ENCODE measurements around the gene ZFAND2A.
"Not testable (repeated sequence)": the region's sequence is repeated elsewhere in the genome, so short reads cannot be mapped to it uniquely, and the experiment has no call there.

ZFAND2A gene

DNA sequence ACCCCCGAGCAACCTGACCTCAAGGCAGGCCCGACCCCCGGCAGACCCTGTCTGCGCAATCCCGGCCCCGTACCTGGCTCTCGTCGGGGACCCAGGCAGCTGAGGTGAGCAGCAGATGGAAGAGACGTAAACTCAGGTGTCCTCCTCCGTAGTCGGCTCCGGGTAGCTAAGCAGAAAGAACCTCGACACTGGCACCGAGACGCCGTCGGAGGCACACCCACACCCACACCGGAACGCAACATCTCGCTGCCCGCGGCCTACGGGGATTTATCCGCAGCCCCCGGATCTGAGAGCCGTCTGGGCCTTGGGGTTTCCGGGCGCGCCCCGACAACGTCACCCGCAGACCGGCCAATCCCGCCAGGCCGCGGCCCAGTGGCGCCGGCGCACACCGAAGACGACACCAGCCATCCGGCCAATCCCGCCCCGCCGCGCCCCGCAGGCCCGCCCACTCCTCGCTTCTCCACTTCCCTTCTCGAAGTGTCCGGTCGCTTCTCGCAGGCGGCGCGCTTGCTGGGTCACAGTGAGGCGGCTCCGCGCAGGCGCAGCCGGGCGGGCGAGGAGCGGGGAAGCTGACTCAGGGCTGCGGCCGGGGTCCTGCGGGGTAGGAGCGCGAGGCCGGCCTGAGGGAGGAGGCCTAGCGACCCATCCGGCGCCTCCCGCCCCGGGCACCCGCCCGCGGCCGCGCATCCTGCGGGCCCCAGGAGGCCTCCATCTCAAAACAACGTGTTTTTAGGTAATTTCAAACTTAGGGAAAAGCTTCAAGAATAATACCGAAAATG is at the start of gene ZFAND2A:
Gene ZFAND2A (minus strand): TSS at position 306 of the 779 bp plus-strand sequence. CDS start 1,984 bp downstream, outside the sequence.
- H3K4me3 ChIP-seq (ENCODE audit: low read depth, low read length) = peak within 1 kb of the TSS; percentile 89
- no peak for TF ChIP-seq CTCF (IDR thresholded peaks at IDR 0.05; ENCODE audit: control insufficient read depth, extremely low read depth, insufficient read depth)
- DNase-seq (ENCODE audit: low read depth) = peak; percentile 83

DNA sequence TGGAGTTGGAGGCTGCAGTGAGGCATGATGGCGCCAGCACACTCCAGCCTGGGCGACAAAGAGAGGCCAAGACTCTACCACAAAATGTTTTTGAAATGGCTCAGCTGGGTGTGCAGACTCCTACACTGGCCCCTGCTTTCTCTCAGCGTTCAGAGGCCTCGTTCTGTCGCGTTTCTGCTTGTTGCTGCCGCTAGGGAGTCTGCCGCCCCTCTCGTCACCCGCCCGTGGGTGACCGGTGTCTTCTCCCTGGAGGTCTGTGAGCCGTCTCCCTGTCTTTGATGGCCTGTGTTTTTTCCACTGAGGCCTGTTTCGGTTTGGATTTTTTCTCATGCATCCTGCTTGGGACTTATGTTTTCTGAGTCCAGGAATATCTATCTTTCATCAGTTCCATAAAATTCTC is 49.1 kb upstream of the ZFAND2A start:
- H3K4me3 ChIP-seq (ENCODE audit: low read depth, low read length) = no peak overlapping the region
- no peak for DNase-seq (ENCODE audit: low read depth)
- TF ChIP-seq CTCF (IDR thresholded peaks at IDR 0.05; ENCODE audit: control insufficient read depth, extremely low read depth, insufficient read depth) = no peak

- not testable (repeated sequence) for H3K4me3 ChIP-seq (ENCODE audit: low read depth, low read length); DNase-seq (ENCODE audit: low read depth)
These were observed 45.7 kb upstream of the ZFAND2A start for GRCh38 chr7:1205742-1206141.

GRCh38 chr7:1204460-1205140 is 44.6 kb upstream of the ZFAND2A start:
- no peak overlapping the region for H3K4me3 ChIP-seq (ENCODE audit: low read depth, low read length)
- no peak for DNase-seq (ENCODE audit: low read depth)
- TF ChIP-seq CTCF (IDR thresholded peaks at IDR 0.05; ENCODE audit: control insufficient read depth, extremely low read depth, insufficient read depth) = no peak

DNA sequence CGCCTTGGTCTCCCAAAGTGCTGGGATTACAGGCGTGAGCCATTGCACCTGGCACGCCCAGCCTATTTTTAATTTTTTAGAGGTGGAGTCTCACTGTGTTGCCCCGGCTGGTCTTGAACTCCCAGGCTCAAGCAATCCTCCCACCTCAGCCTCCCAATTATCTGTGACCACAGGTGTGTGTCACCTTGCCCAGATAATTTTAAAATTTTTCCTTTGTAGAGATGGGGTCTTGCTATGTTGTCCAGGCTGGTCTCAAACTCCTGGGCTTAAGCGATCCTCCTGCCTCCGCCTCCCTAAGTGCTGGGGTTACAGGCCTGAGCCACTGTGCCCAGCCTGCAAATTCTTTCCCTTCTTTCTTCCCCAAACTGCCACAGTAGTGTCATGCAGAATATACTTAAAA is 42.9 kb upstream of the ZFAND2A start:
- not testable (repeated sequence) for DNase-seq (ENCODE audit: low read depth); H3K4me3 ChIP-seq (ENCODE audit: low read depth, low read length)

DNA sequence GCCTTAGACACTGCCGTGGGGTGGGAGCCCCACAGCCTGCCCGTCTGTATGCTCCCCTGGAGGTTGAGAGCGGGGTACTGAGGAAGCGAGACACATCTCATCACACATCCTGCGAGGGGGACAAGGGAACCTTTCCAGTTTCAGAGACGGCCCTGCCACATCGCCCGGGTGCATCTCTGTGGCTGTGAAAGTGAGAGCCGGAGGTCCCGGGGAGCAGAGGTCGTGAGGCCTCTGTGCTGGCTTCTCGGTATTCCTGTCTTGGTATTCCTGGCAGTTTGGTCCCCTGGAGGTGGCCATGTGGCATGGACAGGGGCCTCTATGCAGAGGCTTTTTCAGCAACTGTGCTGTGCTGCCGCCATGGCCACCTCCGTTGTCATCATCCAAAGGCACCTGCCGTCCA is 41.9 kb upstream of the ZFAND2A start:
- no peak for DNase-seq (ENCODE audit: low read depth)
- no peak for TF ChIP-seq CTCF (IDR thresholded peaks at IDR 0.05; ENCODE audit: control insufficient read depth, extremely low read depth, insufficient read depth)
- no peak overlapping the region for H3K4me3 ChIP-seq (ENCODE audit: low read depth, low read length)

DNA sequence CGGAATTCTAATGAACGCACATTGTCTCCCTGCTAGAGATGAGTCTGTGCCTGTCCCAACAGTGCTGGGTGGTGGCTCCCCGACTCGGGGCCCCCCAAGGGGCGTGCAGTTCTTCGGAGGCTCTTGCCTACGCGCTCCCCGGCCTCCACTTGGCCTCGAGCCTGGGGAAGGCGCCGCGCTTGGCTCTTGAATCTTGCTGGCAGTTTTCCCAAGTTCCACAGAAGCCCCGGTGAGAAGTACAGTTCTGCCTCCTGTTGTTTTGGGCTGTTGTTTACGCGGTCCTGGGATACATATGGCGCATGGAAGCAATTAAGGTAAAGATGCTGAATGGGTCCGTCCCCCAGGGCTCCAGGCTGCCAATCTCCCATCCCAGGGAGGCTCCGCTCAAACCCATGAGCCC is 40.0 kb upstream of the ZFAND2A start:
- no peak for DNase-seq (ENCODE audit: low read depth)
- TF ChIP-seq CTCF (IDR thresholded peaks at IDR 0.05; ENCODE audit: control insufficient read depth, extremely low read depth, insufficient read depth) = no peak

More for the DNA sequence above, 40.0 kb upstream of the ZFAND2A start:
- H3K4me3 ChIP-seq (ENCODE audit: low read depth, low read length) = no peak overlapping the region
